ENCODE data around the gene ACBD6.

- no peak for TF ChIP-seq TCF7L2 (IDR thresholded peaks at IDR 0.05; ENCODE audit: low read depth, low read length)
- TF ChIP-seq POLR2AphosphoS5 (IDR thresholded peaks at IDR 0.05; ENCODE audit: low read depth, low read length), result no peak
- TF ChIP-seq, protein P1, sequence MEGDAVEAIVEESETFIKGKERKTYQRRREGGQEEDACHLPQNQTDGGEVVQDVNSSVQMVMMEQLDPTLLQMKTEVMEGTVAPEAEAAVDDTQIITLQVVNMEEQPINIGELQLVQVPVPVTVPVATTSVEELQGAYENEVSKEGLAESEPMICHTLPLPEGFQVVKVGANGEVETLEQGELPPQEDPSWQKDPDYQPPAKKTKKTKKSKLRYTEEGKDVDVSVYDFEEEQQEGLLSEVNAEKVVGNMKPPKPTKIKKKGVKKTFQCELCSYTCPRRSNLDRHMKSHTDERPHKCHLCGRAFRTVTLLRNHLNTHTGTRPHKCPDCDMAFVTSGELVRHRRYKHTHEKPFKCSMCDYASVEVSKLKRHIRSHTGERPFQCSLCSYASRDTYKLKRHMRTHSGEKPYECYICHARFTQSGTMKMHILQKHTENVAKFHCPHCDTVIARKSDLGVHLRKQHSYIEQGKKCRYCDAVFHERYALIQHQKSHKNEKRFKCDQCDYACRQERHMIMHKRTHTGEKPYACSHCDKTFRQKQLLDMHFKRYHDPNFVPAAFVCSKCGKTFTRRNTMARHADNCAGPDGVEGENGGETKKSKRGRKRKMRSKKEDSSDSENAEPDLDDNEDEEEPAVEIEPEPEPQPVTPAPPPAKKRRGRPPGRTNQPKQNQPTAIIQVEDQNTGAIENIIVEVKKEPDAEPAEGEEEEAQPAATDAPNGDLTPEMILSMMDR (IDR thresholded peaks at IDR 0.05), result no peak
- no peak for TF ChIP-seq SIN3A (IDR thresholded peaks at IDR 0.05; ENCODE audit: borderline replicate concordance, insufficient read depth, low read depth, low read length)
- TF ChIP-seq, protein P2, sequence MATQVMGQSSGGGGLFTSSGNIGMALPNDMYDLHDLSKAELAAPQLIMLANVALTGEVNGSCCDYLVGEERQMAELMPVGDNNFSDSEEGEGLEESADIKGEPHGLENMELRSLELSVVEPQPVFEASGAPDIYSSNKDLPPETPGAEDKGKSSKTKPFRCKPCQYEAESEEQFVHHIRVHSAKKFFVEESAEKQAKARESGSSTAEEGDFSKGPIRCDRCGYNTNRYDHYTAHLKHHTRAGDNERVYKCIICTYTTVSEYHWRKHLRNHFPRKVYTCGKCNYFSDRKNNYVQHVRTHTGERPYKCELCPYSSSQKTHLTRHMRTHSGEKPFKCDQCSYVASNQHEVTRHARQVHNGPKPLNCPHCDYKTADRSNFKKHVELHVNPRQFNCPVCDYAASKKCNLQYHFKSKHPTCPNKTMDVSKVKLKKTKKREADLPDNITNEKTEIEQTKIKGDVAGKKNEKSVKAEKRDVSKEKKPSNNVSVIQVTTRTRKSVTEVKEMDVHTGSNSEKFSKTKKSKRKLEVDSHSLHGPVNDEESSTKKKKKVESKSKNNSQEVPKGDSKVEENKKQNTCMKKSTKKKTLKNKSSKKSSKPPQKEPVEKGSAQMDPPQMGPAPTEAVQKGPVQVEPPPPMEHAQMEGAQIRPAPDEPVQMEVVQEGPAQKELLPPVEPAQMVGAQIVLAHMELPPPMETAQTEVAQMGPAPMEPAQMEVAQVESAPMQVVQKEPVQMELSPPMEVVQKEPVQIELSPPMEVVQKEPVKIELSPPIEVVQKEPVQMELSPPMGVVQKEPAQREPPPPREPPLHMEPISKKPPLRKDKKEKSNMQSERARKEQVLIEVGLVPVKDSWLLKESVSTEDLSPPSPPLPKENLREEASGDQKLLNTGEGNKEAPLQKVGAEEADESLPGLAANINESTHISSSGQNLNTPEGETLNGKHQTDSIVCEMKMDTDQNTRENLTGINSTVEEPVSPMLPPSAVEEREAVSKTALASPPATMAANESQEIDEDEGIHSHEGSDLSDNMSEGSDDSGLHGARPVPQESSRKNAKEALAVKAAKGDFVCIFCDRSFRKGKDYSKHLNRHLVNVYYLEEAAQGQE (IDR thresholded peaks at IDR 0.05; ENCODE audit: insufficient read depth in 1 of 2, low read depth in 2 of 2, low read length in 1 of 2), result no peak
Measured at GRCh38 chr1:180384286-180385005, 117.9 kb downstream of the ACBD6 start.

Measured in Panc1 (cell line).